ENCODE measurements around the gene ECT2L. TPM values are rescaled to one million over a fixed set of nuclear protein-coding genes. Genes with fewer than 3 reads are reported as not detected.

ECT2L gene
- total RNA-seq (under 0.01 and 0.17 TPM in 2 replicates), polyA plus RNA-seq (not detected in 2 replicates), polyA minus RNA-seq (ENCODE audit: low replicate concordance) (not detected in 2 replicates)
- polyA plus RNA-seq (2012), result 0.03 TPM in 1 of 2 replicates, not detected in the other

- Histone ChIP-seq H2AFZ (ENCODE audit: low read length) (peak within 1 kb of the TSS; percentile 79), H3K4me3 (replicated peaks in 1 of 4; ENCODE audit: control extremely low read depth in 1 of 4, insufficient read depth in 1 of 4, low read depth in 3 of 4, low read length in 4 of 4) (peak within 1 kb of the TSS; percentile 37 to 49 (median 44)), H3K36me3 (ENCODE audit: control insufficient read depth, insufficient read depth, low read length) (no peaks in the 10 kb centered on the region), H4K20me1 (ENCODE audit: control insufficient read depth, extremely low read depth, insufficient read depth, low read length) (no peaks in the 10 kb centered on the region), H3K79me2 (ENCODE audit: control insufficient read depth, insufficient read depth, low read length) (no peaks in the 10 kb centered on the region), H3K9me3 (ENCODE audit: control insufficient read depth, insufficient read depth, low read depth, low read length) (no peaks in the 10 kb centered on the region), H3K27me3 (ENCODE audit: control insufficient read depth, insufficient read depth, low read length) (no peaks in the 10 kb centered on the region), H3K4me2 (ENCODE audit: extremely low read depth, insufficient read depth, low read length) (peak within 1 kb of the TSS; percentile 87), H3K4me1 (ENCODE audit: control insufficient read depth, extremely low read depth, insufficient read depth, low read length) (no peaks in the 10 kb centered on the region), H3K27ac (ENCODE audit: insufficient read depth, low read length) (peak within 1 kb of the TSS; percentile 55), H3K9ac (ENCODE audit: insufficient read depth, low read length) (peak within 1 kb of the TSS; percentile 58)
- TF ChIP-seq EZH2 (IDR thresholded peaks at IDR 0.05; ENCODE audit: low read length, missing control alignments) (no peak), CTCF (conservative IDR thresholded peaks at IDR 0.05 in 1 of 2, IDR thresholded peaks at IDR 0.05 in 1 of 2; ENCODE audit: low read depth in 1 of 2, low read length in 2 of 2) (no peak)
- DNase-seq (ENCODE audit: low read depth in 2 of 2), result peak; percentile 68 to 69
Measured at GRCh38 chr6:138795809-138796603, at the start of gene ECT2L. Gene ECT2L, plus strand, starts transcription at chr6:138796087. Its CDS starts 17,188 bp downstream, at chr6:138813275.

GRCh38 chr6:138752017-138752416, 43.9 kb upstream of the ECT2L start:
- Histone ChIP-seq H3K79me2 (ENCODE audit: control insufficient read depth, insufficient read depth, low read length) (no peaks in the 10 kb centered on the region), H3K4me3 (replicated peaks in 1 of 4; ENCODE audit: control extremely low read depth in 1 of 4, insufficient read depth in 1 of 4, low read depth in 3 of 4, low read length in 4 of 4) (no peak overlapping the region), H3K27ac (ENCODE audit: insufficient read depth, low read length) (no peak overlapping the region), H3K9me3 (ENCODE audit: control insufficient read depth, insufficient read depth, low read depth, low read length) (no peaks in the 10 kb centered on the region), H4K20me1 (ENCODE audit: control insufficient read depth, extremely low read depth, insufficient read depth, low read length) (no peaks in the 10 kb centered on the region), H3K4me1 (ENCODE audit: control insufficient read depth, extremely low read depth, insufficient read depth, low read length) (no peaks in the 10 kb centered on the region), H3K4me2 (ENCODE audit: extremely low read depth, insufficient read depth, low read length) (no peak overlapping the region), H3K36me3 (ENCODE audit: control insufficient read depth, insufficient read depth, low read length) (no peaks in the 10 kb centered on the region), H2AFZ (ENCODE audit: low read length) (no peak overlapping the region), H3K9ac (ENCODE audit: insufficient read depth, low read length) (no peak overlapping the region), H3K27me3 (ENCODE audit: control insufficient read depth, insufficient read depth, low read length) (no peaks in the 10 kb centered on the region)
- DNase-seq (ENCODE audit: low read depth in 2 of 2), result no peak
- no peak for TF ChIP-seq EZH2 (IDR thresholded peaks at IDR 0.05; ENCODE audit: low read length, missing control alignments)
- no peak for TF ChIP-seq CTCF (conservative IDR thresholded peaks at IDR 0.05 in 1 of 2, IDR thresholded peaks at IDR 0.05 in 1 of 2; ENCODE audit: low read depth in 1 of 2, low read length in 2 of 2)

- no peaks in the 10 kb centered on the region for H3K4me1 ChIP-seq (ENCODE audit: control insufficient read depth, extremely low read depth, insufficient read depth, low read length)
- H3K36me3 ChIP-seq (ENCODE audit: control insufficient read depth, insufficient read depth, low read length), result no peaks in the 10 kb centered on the region
- H3K9me3 ChIP-seq (ENCODE audit: control insufficient read depth, insufficient read depth, low read depth, low read length), result no peaks in the 10 kb centered on the region
- H3K4me2 ChIP-seq (ENCODE audit: extremely low read depth, insufficient read depth, low read length), result no peak overlapping the region
- H3K27ac ChIP-seq (ENCODE audit: insufficient read depth, low read length), result no peak overlapping the region
- TF ChIP-seq CTCF (conservative IDR thresholded peaks at IDR 0.05 in 1 of 2, IDR thresholded peaks at IDR 0.05 in 1 of 2; ENCODE audit: low read depth in 1 of 2, low read length in 2 of 2) (no peak), EZH2 (IDR thresholded peaks at IDR 0.05; ENCODE audit: low read length, missing control alignments) (no peak)
- no peaks in the 10 kb centered on the region for H4K20me1 ChIP-seq (ENCODE audit: control insufficient read depth, extremely low read depth, insufficient read depth, low read length)
- no peaks in the 10 kb centered on the region for H3K79me2 ChIP-seq (ENCODE audit: control insufficient read depth, insufficient read depth, low read length)
- peak in 1 of 2 donors; percentile 12 for DNase-seq (ENCODE audit: low read depth in 2 of 2)
- H3K4me3 ChIP-seq (replicated peaks in 1 of 4; ENCODE audit: control extremely low read depth in 1 of 4, insufficient read depth in 1 of 4, low read depth in 3 of 4, low read length in 4 of 4), result no peak overlapping the region
- no peak overlapping the region for H3K9ac ChIP-seq (ENCODE audit: insufficient read depth, low read length)
- no peak overlapping the region for H2AFZ ChIP-seq (ENCODE audit: low read length)
- H3K27me3 ChIP-seq (ENCODE audit: control insufficient read depth, insufficient read depth, low read length), result no peaks in the 10 kb centered on the region
Measured at GRCh38 chr6:138757136-138757535, 38.8 kb upstream of the ECT2L start.
